SK-N-SH (cell line): ENCODE data around the gene CLMN. TPM values are rescaled to one million over a fixed set of nuclear protein-coding genes. Genes with fewer than 3 reads are reported as not detected.

ENCODE experiments used
- CTCF ChIA-PET: fragments of 300-600, 350-600 bp; formaldehyde crosslinking; extraction: SDS; loops from one replicate; lab custom pipeline; 2021; lab: Yijun Ruan, JAX
- POLR2A ChIA-PET: fragments of 350-600 bp; sonication (Branson Sonifier 250); formaldehyde crosslinking; extraction: SDS; loops from one replicate; lab custom pipeline; 2020; ENCODE audit warnings: antibody characterized with exemption, inconsistent platforms; lab: Yijun Ruan, JAX
- DNase-seq: peaks from one replicate; pipeline ENCODE4 v3.0.0; 2012
- H2AFZ ChIP-seq: fragments of 200-600 bp; sonication (generic); 2 replicates; pipeline ENCODE4 v1.8.1; 2016; ENCODE audit warnings: antibody characterized with exemption, mild to moderate bottlenecking, low read depth
- H3F3A ChIP-seq: fragments of 200-600 bp; sonication (generic); replicated peaks from 2 replicates; pipeline ENCODE3; 2016; ENCODE audit warnings: antibody characterized with exemption, mild to moderate bottlenecking; ENCODE audit not compliant: insufficient read depth
- H3K27ac ChIP-seq, 2 experiments: fragments of 200-500 bp in 1 of 2; fragments of 200-600 bp in 1 of 2; sonication (Bioruptor generic) in 1 of 2; sonication (generic), shearing (Covaris generic) in 1 of 2; 2 replicates each; pipeline versions ENCODE4 v1.5.1 to v1.6.1; 2014 to 2016; ENCODE audit warnings: low read depth in 2 of 2, inconsistent platforms in 1 of 2, low read length in 1 of 2, mild to moderate bottlenecking in 1 of 2, mixed read lengths in 1 of 2
- H3K27me3 ChIP-seq: fragments of 200-600 bp; sonication (generic), shearing (Covaris generic); 2 replicates; pipeline ENCODE4 v1.6.1; 2016; ENCODE audit warnings: mixed run types; ENCODE audit not compliant: insufficient read depth
- H3K36me3 ChIP-seq, 2 experiments: fragments of 200-500 bp in 1 of 2; fragments of 200-600 bp in 1 of 2; sonication (Bioruptor generic) in 1 of 2; sonication (generic) in 1 of 2; replicated peaks in 1 of 2; 2 replicates each; pipeline versions ENCODE3 to v1.5.1; 2014 to 2016; ENCODE audit warnings: low read length in 1 of 2, mild to moderate bottlenecking in 1 of 2; ENCODE audit not compliant: insufficient read depth in 2 of 2, control insufficient read depth in 1 of 2
- H3K4me1 ChIP-seq, 2 experiments: fragments of 200-500 bp in 1 of 2; fragments of 200-600 bp in 1 of 2; sonication (Bioruptor generic) in 1 of 2; sonication (generic), shearing (Covaris generic) in 1 of 2; 2 replicates each; pipeline versions ENCODE4 v1.5.1 to v1.6.1; 2014 to 2016; ENCODE audit warnings: low read depth in 1 of 2, low read length in 1 of 2, mixed run types in 1 of 2; ENCODE audit not compliant: insufficient read depth in 2 of 2, control insufficient read depth in 1 of 2
- H3K4me2 ChIP-seq: fragments of 200-600 bp; sonication (generic), shearing (Covaris generic); 2 replicates; pipeline ENCODE4 v1.6.1; 2017; ENCODE audit warnings: mixed run types
- H3K4me3 ChIP-seq, 2 experiments: fragments of 200-500 bp in 1 of 2; fragments of 200-600 bp in 1 of 2; sonication (Bioruptor generic) in 1 of 2; sonication (generic), shearing (Covaris generic) in 1 of 2; 2 replicates each; pipeline versions ENCODE4 v1.5.1 to v1.8.1; 2014 to 2016; ENCODE audit warnings: low read depth in 2 of 2, inconsistent platforms in 1 of 2, low read length in 1 of 2, mild to moderate bottlenecking in 1 of 2, mixed read lengths in 1 of 2, moderate library complexity in 1 of 2
- H3K79me2 ChIP-seq: fragments of 200-600 bp; sonication (generic); 2 replicates; pipeline ENCODE4 v1.8.1; 2017; ENCODE audit warnings: mild to moderate bottlenecking; ENCODE audit not compliant: insufficient read depth
- H3K9ac ChIP-seq: fragments of 200-600 bp; sonication (generic); 2 replicates; pipeline ENCODE4 v1.6.1; 2017; ENCODE audit warnings: mixed run types
- H3K9me2 ChIP-seq: fragments of 200-600 bp; sonication (generic); 2 replicates; pipeline ENCODE4 v1.6.1; 2017; ENCODE audit warnings: mixed run types
- H3K9me3 ChIP-seq: fragments of 200-600 bp; sonication (generic); 2 replicates; pipeline ENCODE4 v1.6.1; 2017; ENCODE audit warnings: mixed run types, mild to moderate bottlenecking, moderate library complexity
- H4K20me1 ChIP-seq: fragments of 200-600 bp; sonication (generic); 2 replicates; pipeline ENCODE4 v1.6.1; 2017; ENCODE audit warnings: mild to moderate bottlenecking, mixed run types; ENCODE audit not compliant: insufficient read depth
- CTCF ChIP-seq: fragments of 200-600 bp; sonication (generic); IDR thresholded peaks from 2 replicates; pipeline ENCODE4 v1.6.1; 2017; ENCODE audit warnings: antibody characterized with exemption, mild to moderate bottlenecking, moderate library complexity
- ELF1 ChIP-seq: IDR thresholded peaks from 2 replicates; pipeline ENCODE4 v1.4.0; 2012
- FOXM1 ChIP-seq: IDR thresholded peaks from 2 replicates; pipeline ENCODE4 v1.4.0; 2012; ENCODE audit warnings: low read depth, mild to moderate bottlenecking
- GABPA ChIP-seq: IDR thresholded peaks from 2 replicates; pipeline ENCODE4 v1.4.0; 2012; ENCODE audit warnings: low read depth, mild to moderate bottlenecking
- GATA2 ChIP-seq: sonication (generic); formaldehyde crosslinking; IDR thresholded peaks from 2 replicates; pipeline ENCODE4 v1.5.0; 2020; ENCODE audit warnings: mild to moderate bottlenecking, missing genetic modification reagents
- JUND ChIP-seq: IDR thresholded peaks from 2 replicates; pipeline ENCODE4 v1.4.0; 2012
- MAX ChIP-seq: IDR thresholded peaks from 2 replicates; pipeline ENCODE4 v1.4.0; 2012; ENCODE audit warnings: low read depth
- MXI1 ChIP-seq: IDR thresholded peaks from 2 replicates; pipeline ENCODE4 v1.6.1; 2012; ENCODE audit warnings: mild to moderate bottlenecking, low read depth, low read length, improper control_type of control experiment
- NFIC ChIP-seq: IDR thresholded peaks from 2 replicates; pipeline ENCODE4 v1.4.0; 2012; ENCODE audit warnings: borderline replicate concordance
- NRF1 ChIP-seq: IDR thresholded peaks from 2 replicates; pipeline ENCODE4 v1.6.1; 2012; ENCODE audit warnings: low read depth, mild to moderate bottlenecking, low read length
- POLR2AphosphoS5 ChIP-seq: IDR thresholded peaks from 2 replicates; pipeline ENCODE4 v1.6.1; 2012; ENCODE audit warnings: low read depth, low read length
- RAD21 ChIP-seq: IDR thresholded peaks from 2 replicates; pipeline ENCODE4 v1.6.1; 2012; ENCODE audit warnings: mild to moderate bottlenecking, low read length
- RXRA ChIP-seq: IDR thresholded peaks from 2 replicates; pipeline ENCODE4 v1.4.0; 2012; ENCODE audit warnings: low read depth, mild to moderate bottlenecking, borderline replicate concordance
- TCF12 ChIP-seq: IDR thresholded peaks from 2 replicates; pipeline ENCODE4 v1.4.0; 2012
- TEAD4 ChIP-seq: IDR thresholded peaks from 2 replicates; pipeline ENCODE4 v1.4.0; 2012; ENCODE audit warnings: mild to moderate bottlenecking, borderline replicate concordance; ENCODE audit not compliant: insufficient read depth
- USF1 ChIP-seq: IDR thresholded peaks from 2 replicates; pipeline ENCODE4 v1.4.0; 2012; ENCODE audit warnings: low read depth, borderline replicate concordance
- YY1 ChIP-seq: IDR thresholded peaks from 2 replicates; pipeline ENCODE4 v1.4.0; 2012; ENCODE audit warnings: low read depth, mild to moderate bottlenecking
- ZBTB33 ChIP-seq: IDR thresholded peaks from 2 replicates; pipeline ENCODE4 v1.4.0; 2012; ENCODE audit warnings: low read depth, borderline replicate concordance
- WGBS: methylation state at CpG from one replicate; pipeline ENCODE4 v1.1.6; 2017; ENCODE audit warnings: low lambda C conversion rate; 5-methylcytosine and 5-hydroxymethylcytosine counted together
- polyA plus RNA-seq, 3 experiments: library from polyadenylated mRNA; depleted of rRNA; stranded (reverse); fragments of >200 nt; gene quantifications; 2 replicates each; pipeline ENCODE4 v1.2.3, GENCODE V29; 2012
- TF ChIP-seq, protein P1 (sequence below): fragments of 150-350 bp; IDR thresholded peaks from 2 replicates; pipeline ENCODE4 v1.6.1; 2016; ENCODE audit warnings: mild to moderate bottlenecking, low read depth, low read length

Gene CLMN
- polyA plus RNA-seq, 1 of the 3 experiments (the other 2 are of a cell fraction), result 1.4 TPM

- H3K9ac ChIP-seq, result no peak overlapping the region
- no peak for DNase-seq
- no peaks in the 10 kb centered on the region for H3K27me3 ChIP-seq
- ChIA-PET CTCF (interaction anchor here (1.2 kb wide), 1 partner anchor 11 kb away, joined by 3 read pairs; no protein-coding TSS in a partner anchor), POLR2A (no interaction called here)
- H3F3A ChIP-seq, result no peaks in the 10 kb centered on the region
- no peaks in the 10 kb centered on the region for H3K36me3 ChIP-seq
- WGBS, result 91% methylated on average over 10 of the region's 10 CpGs
- H2AFZ ChIP-seq, result no peak overlapping the region
- H3K4me3 ChIP-seq, result no peak overlapping the region
- no peak overlapping the region for H3K4me2 ChIP-seq
- no peak overlapping the region for H3K27ac ChIP-seq
- H3K9me3 ChIP-seq, result no peaks in the 10 kb centered on the region
- H3K79me2 ChIP-seq, result no peaks in the 10 kb centered on the region
- no peaks in the 10 kb centered on the region for H3K9me2 ChIP-seq
- peaks cover 0 to 15% of the 10 kb centered on the region in 2 experiments; a peak in 1 of 4 replicates for H3K4me1 ChIP-seq
- no peaks in the 10 kb centered on the region for H4K20me1 ChIP-seq
- TF ChIP-seq CTCF (no peak), TEAD4 (no peak), ELF1 (no peak), RXRA (no peak), GATA2 (CRISPR knock-in tag) (no peak), NRF1 (no peak), FOXM1 (no peak), TCF12 (no peak), MAX (no peak)
These were observed 81.0 kb downstream of the CLMN start for GRCh38 chr14:95238487-95239298.

DNA sequence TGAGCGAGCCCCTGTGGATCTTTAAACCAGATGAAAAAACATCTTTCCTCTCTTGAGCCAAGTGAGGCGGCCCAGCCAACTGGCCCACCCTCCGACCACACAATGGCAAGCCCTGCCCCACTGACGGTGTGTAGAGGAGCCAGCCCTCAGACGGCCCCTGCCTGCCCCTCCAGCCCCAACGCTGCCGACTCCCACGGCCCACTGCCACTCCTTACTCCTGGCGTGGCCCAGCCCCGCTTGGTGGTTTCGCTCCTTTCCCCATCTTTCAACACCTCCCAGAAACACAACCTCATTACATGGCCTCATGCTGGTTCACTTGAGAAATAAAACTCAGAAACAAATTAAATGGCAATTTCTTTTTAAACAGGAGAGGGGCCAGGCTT lies 81.8 kb downstream of the CLMN start:
- H3F3A ChIP-seq, result no peaks in the 10 kb centered on the region
- 90% methylated on average over 11 of the region's 11 CpGs for WGBS
- H3K9me2 ChIP-seq, result no peaks in the 10 kb centered on the region
- H3K27me3 ChIP-seq, result no peaks in the 10 kb centered on the region
- H3K4me3 ChIP-seq, result no peak overlapping the region
- H3K27ac ChIP-seq, result no peak overlapping the region
- H3K4me1 ChIP-seq, result peaks cover 0 to 15% of the 10 kb centered on the region in 2 experiments; a peak in 1 of 4 replicates
- TF ChIP-seq MXI1 (no peak), NFIC (no peak), GABPA (no peak), FOXM1 (no peak), JUND (no peak), GATA2 (CRISPR knock-in tag) (no peak), CTCF (no peak), ELF1 (no peak), RXRA (no peak), YY1 (no peak), USF1 (no peak), RAD21 (no peak), POLR2AphosphoS5 (no peak), ZBTB33 (no peak)
- TF ChIP-seq, protein P1, sequence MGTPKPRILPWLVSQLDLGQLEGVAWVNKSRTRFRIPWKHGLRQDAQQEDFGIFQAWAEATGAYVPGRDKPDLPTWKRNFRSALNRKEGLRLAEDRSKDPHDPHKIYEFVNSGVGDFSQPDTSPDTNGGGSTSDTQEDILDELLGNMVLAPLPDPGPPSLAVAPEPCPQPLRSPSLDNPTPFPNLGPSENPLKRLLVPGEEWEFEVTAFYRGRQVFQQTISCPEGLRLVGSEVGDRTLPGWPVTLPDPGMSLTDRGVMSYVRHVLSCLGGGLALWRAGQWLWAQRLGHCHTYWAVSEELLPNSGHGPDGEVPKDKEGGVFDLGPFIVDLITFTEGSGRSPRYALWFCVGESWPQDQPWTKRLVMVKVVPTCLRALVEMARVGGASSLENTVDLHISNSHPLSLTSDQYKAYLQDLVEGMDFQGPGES, result no peak
- DNase-seq, result no peak
- POLR2A ChIA-PET, result no interaction called here
- H3K9me3 ChIP-seq, result no peaks in the 10 kb centered on the region
- no peaks in the 10 kb centered on the region for H3K36me3 ChIP-seq
- CTCF ChIA-PET, result no interaction called here
- H3K79me2 ChIP-seq, result no peaks in the 10 kb centered on the region
- H3K9ac ChIP-seq, result no peak overlapping the region
- H4K20me1 ChIP-seq, result no peaks in the 10 kb centered on the region
- H3K4me2 ChIP-seq, result no peak overlapping the region
- H2AFZ ChIP-seq, result no peak overlapping the region
